Measurements from ENCODE around the gene MYH10. TPM values are rescaled to one million over a fixed set of nuclear protein-coding genes. Genes with fewer than 3 reads are reported as not detected.

The MYH10 gene
- total RNA-seq, 2 experiments from 2014 or later = 17.0 to 21.3 TPM

- H3K36me3 Mint-ChIP-seq (ENCODE audit: low read depth) = peaks cover 4% of the 10 kb centered on the region
- no peak overlapping the region for H3K27ac Mint-ChIP-seq
- H3K9me3 Mint-ChIP-seq (ENCODE audit: low read depth) = no peaks in the 10 kb centered on the region
- H3K4me3 Mint-ChIP-seq = no peak overlapping the region
- ChIA-PET CTCF (no interaction called here), POLR2A (no interaction called here)
- intact Hi-C loops (cut with DNase I, micrococcal nuclease) = no loop called here
- DNase-seq = no peak
- no peaks in the 10 kb centered on the region for H3K27me3 Mint-ChIP-seq
- ATAC-seq = no peak
- H3K4me1 Mint-ChIP-seq = no peaks in the 10 kb centered on the region
Observed at GRCh38 chr17:8502126-8502525, 128.4 kb downstream of the MYH10 start.

GRCh38 chr17:8500609-8501008 is 129.9 kb downstream of the MYH10 start:
- intact Hi-C loops (cut with DNase I, micrococcal nuclease) = no loop called here
- ChIA-PET POLR2A (no interaction called here), CTCF (interaction anchor here (0.7 to 0.8 kb wide), 2 partner anchors 91 to 287 kb away, joined by 3 read pairs; no protein-coding TSS in a partner anchor)
- Mint-ChIP-seq H3K9me3 (ENCODE audit: low read depth) (no peaks in the 10 kb centered on the region), H3K4me1 (no peaks in the 10 kb centered on the region), H3K4me3 (no peak overlapping the region), H3K27me3 (no peaks in the 10 kb centered on the region), H3K27ac (no peak overlapping the region), H3K36me3 (ENCODE audit: low read depth) (no peaks in the 10 kb centered on the region)
- no peak for DNase-seq
- ATAC-seq = no peak

- H3K36me3 Mint-ChIP-seq (ENCODE audit: low read depth) = no peaks in the 10 kb centered on the region
- no peak overlapping the region for H3K27ac Mint-ChIP-seq
- intact Hi-C loops (cut with DNase I, micrococcal nuclease) = no loop called here
- H3K4me1 Mint-ChIP-seq = no peaks in the 10 kb centered on the region
- DNase-seq (no peak), ATAC-seq (no peak)
- no peaks in the 10 kb centered on the region for H3K27me3 Mint-ChIP-seq
- POLR2A ChIA-PET = no interaction called here
- no peak overlapping the region for H3K4me3 Mint-ChIP-seq
- no peaks in the 10 kb centered on the region for H3K9me3 Mint-ChIP-seq (ENCODE audit: low read depth)
- CTCF ChIA-PET = interaction anchor here (0.8 kb wide), 1 partner anchor 899 kb away, joined by 4 read pairs; no protein-coding TSS in a partner anchor
Observed at GRCh38 chr17:8499614-8500013, 130.9 kb downstream of the MYH10 start.

GRCh38 chr17:8499171-8499570 is 131.4 kb downstream of the MYH10 start:
- H3K36me3 Mint-ChIP-seq (ENCODE audit: low read depth) = no peaks in the 10 kb centered on the region
- H3K4me3 Mint-ChIP-seq = no peak overlapping the region
- POLR2A ChIA-PET = no interaction called here

GRCh38 chr17:8496081-8496480 is 134.4 kb downstream of the MYH10 start:
- ATAC-seq (no peak), DNase-seq (no peak)
- POLR2A ChIA-PET = interaction anchor here (1.0 kb wide), 1 partner anchor 10 kb away, joined by 6 read pairs; no protein-coding TSS in a partner anchor
- H3K27ac Mint-ChIP-seq = no peak overlapping the region
- no peaks in the 10 kb centered on the region for H3K27me3 Mint-ChIP-seq
- CTCF ChIA-PET = interaction anchor here (1.1 kb wide), 1 partner anchor 11 kb away, joined by 3 read pairs; no protein-coding TSS in a partner anchor
- H3K36me3 Mint-ChIP-seq (ENCODE audit: low read depth) = peaks cover 3% of the 10 kb centered on the region
- no peaks in the 10 kb centered on the region for H3K4me1 Mint-ChIP-seq
- H3K9me3 Mint-ChIP-seq (ENCODE audit: low read depth) = peaks cover 2% of the 10 kb centered on the region
- intact Hi-C loops (cut with DNase I, micrococcal nuclease) = no loop called here
- no peak overlapping the region for H3K4me3 Mint-ChIP-seq

More at GRCh38 chr17:8499171-8499570, 131.4 kb downstream of the MYH10 start:
- ATAC-seq (no peak), DNase-seq (no peak)
- no peaks in the 10 kb centered on the region for H3K27me3 Mint-ChIP-seq
- CTCF ChIA-PET = interaction anchor here (0.8 kb wide), 1 partner anchor 900 kb away, joined by 4 read pairs; no protein-coding TSS in a partner anchor
- no peaks in the 10 kb centered on the region for H3K4me1 Mint-ChIP-seq
- intact Hi-C loops (cut with DNase I, micrococcal nuclease) = no loop called here
- H3K9me3 Mint-ChIP-seq (ENCODE audit: low read depth) = no peaks in the 10 kb centered on the region
- H3K27ac Mint-ChIP-seq = no peak overlapping the region

- Mint-ChIP-seq H3K9me3 (ENCODE audit: low read depth) (peaks cover 2% of the 10 kb centered on the region), H3K27ac (no peak overlapping the region), H3K4me1 (no peaks in the 10 kb centered on the region), H3K27me3 (no peaks in the 10 kb centered on the region), H3K36me3 (ENCODE audit: low read depth) (peaks cover 12% of the 10 kb centered on the region), H3K4me3 (no peak overlapping the region)
- ChIA-PET CTCF (interaction anchor here (0.7 to 1.0 kb wide), 4 partner anchors 12 to 390 kb away, joined by 3 to 4 read pairs (median 3); no protein-coding TSS in a partner anchor), POLR2A (interaction anchor here (0.5 to 0.7 kb wide), 3 partner anchors 33 to 443 kb away, joined by 3 to 4 read pairs (median 3); no protein-coding TSS in a partner anchor)
- intact Hi-C loops (cut with DNase I, micrococcal nuclease) = no loop called here
- ATAC-seq (no peak), DNase-seq (no peak)
Observed at GRCh38 chr17:8494506-8495111, 135.9 kb downstream of the MYH10 start.

GRCh38 chr17:8494021-8494420 is 136.5 kb downstream of the MYH10 start:
- Mint-ChIP-seq H3K27me3 (no peaks in the 10 kb centered on the region), H3K36me3 (ENCODE audit: low read depth) (peaks cover 12% of the 10 kb centered on the region), H3K4me3 (no peak overlapping the region), H3K4me1 (no peaks in the 10 kb centered on the region), H3K27ac (no peak overlapping the region), H3K9me3 (ENCODE audit: low read depth) (peaks cover 2% of the 10 kb centered on the region)
- CTCF ChIA-PET = interaction anchor here (0.7 to 1.0 kb wide), 3 partner anchors 9 to 263 kb away, joined by 3 to 4 read pairs (median 3); no protein-coding TSS in a partner anchor
- ATAC-seq (no peak), DNase-seq (no peak)
- intact Hi-C loops (cut with DNase I, micrococcal nuclease) = no loop called here
- POLR2A ChIA-PET = interaction anchor here (0.7 kb wide), 1 partner anchor 405 kb away, joined by 3 read pairs; no protein-coding TSS in a partner anchor

- intact Hi-C loops (cut with DNase I, micrococcal nuclease) = no loop called here
- Mint-ChIP-seq H3K4me1 (no peaks in the 10 kb centered on the region), H3K9me3 (ENCODE audit: low read depth) (peaks cover 2% of the 10 kb centered on the region), H3K27ac (no peak overlapping the region), H3K27me3 (no peaks in the 10 kb centered on the region), H3K36me3 (ENCODE audit: low read depth) (peaks cover 12% of the 10 kb centered on the region), H3K4me3 (no peak overlapping the region)
- no peak for DNase-seq
- POLR2A ChIA-PET = no interaction called here
- CTCF ChIA-PET = interaction anchor here (0.9 kb wide), 1 partner anchor 63 kb away, joined by 3 read pairs; no protein-coding TSS in a partner anchor
- no peak for ATAC-seq
Observed at GRCh38 chr17:8492121-8492520, 138.4 kb downstream of the MYH10 start.

- POLR2A ChIA-PET = no interaction called here
- CTCF ChIA-PET = interaction anchor here (0.6 kb wide), 1 partner anchor 85 kb away, joined by 3 read pairs; no protein-coding TSS in a partner anchor
- DNase-seq = no peak
- no peak for ATAC-seq
- Mint-ChIP-seq H3K4me1 (no peaks in the 10 kb centered on the region), H3K9me3 (ENCODE audit: low read depth) (peaks cover 2% of the 10 kb centered on the region), H3K4me3 (no peak overlapping the region), H3K27ac (no peak overlapping the region), H3K36me3 (ENCODE audit: low read depth) (peaks cover 19% of the 10 kb centered on the region), H3K27me3 (no peaks in the 10 kb centered on the region)
- intact Hi-C loops (cut with DNase I, micrococcal nuclease) = no loop called here
Observed at GRCh38 chr17:8490256-8491023, 140.1 kb downstream of the MYH10 start.

- H3K27me3 Mint-ChIP-seq = no peaks in the 10 kb centered on the region
- peaks cover 2% of the 10 kb centered on the region for H3K9me3 Mint-ChIP-seq (ENCODE audit: low read depth)
- intact Hi-C loops (cut with DNase I, micrococcal nuclease) = no loop called here
- ATAC-seq (no peak), DNase-seq (no peak)
- H3K4me1 Mint-ChIP-seq = no peaks in the 10 kb centered on the region
- H3K36me3 Mint-ChIP-seq (ENCODE audit: low read depth) = peaks cover 21% of the 10 kb centered on the region
- POLR2A ChIA-PET = no interaction called here
- CTCF ChIA-PET = no interaction called here
- no peak overlapping the region for H3K27ac Mint-ChIP-seq
- H3K4me3 Mint-ChIP-seq = no peak overlapping the region
Observed at GRCh38 chr17:8489841-8490240, 140.7 kb downstream of the MYH10 start.

GRCh38 chr17:8488901-8489300 is 141.6 kb downstream of the MYH10 start:
- intact Hi-C loops (cut with DNase I, micrococcal nuclease) = no loop called here
- POLR2A ChIA-PET = no interaction called here
- DNase-seq (no peak), ATAC-seq (no peak)
- Mint-ChIP-seq H3K27ac (no peak overlapping the region), H3K4me3 (no peak overlapping the region), H3K9me3 (ENCODE audit: low read depth) (peaks cover 7% of the 10 kb centered on the region), H3K4me1 (no peaks in the 10 kb centered on the region), H3K27me3 (no peaks in the 10 kb centered on the region), H3K36me3 (ENCODE audit: low read depth) (peaks cover 26% of the 10 kb centered on the region)
- CTCF ChIA-PET = no interaction called here

- intact Hi-C loops (cut with DNase I, micrococcal nuclease) = no loop called here
- DNase-seq (no peak), ATAC-seq (no peak)
- H3K27me3 Mint-ChIP-seq = no peaks in the 10 kb centered on the region
- peaks cover 29% of the 10 kb centered on the region for H3K36me3 Mint-ChIP-seq (ENCODE audit: low read depth)
- H3K4me3 Mint-ChIP-seq = no peak overlapping the region
- ChIA-PET POLR2A (no interaction called here), CTCF (no interaction called here)
- no peak overlapping the region for H3K27ac Mint-ChIP-seq
- H3K4me1 Mint-ChIP-seq = no peaks in the 10 kb centered on the region
- peaks cover 6% of the 10 kb centered on the region for H3K9me3 Mint-ChIP-seq (ENCODE audit: low read depth)
Observed at GRCh38 chr17:8488491-8488890, 142.0 kb downstream of the MYH10 start.
